ENCODE results near the gene DNAH11.

DNA sequence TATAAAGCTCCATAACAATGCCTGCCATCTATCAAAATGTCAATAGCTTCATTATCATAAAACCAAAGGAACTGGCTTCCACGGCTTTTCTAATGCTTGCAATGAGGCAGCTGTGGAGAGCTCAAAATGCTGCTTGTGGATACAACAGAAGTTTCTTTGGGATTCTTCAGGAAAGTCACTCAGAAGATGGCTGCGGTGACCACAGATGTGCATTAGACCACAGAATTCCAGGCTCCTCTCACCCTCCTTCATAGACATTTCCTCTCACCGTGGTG is 325.7 kb downstream of the DNAH11 start:
- TF ChIP-seq, protein P1, sequence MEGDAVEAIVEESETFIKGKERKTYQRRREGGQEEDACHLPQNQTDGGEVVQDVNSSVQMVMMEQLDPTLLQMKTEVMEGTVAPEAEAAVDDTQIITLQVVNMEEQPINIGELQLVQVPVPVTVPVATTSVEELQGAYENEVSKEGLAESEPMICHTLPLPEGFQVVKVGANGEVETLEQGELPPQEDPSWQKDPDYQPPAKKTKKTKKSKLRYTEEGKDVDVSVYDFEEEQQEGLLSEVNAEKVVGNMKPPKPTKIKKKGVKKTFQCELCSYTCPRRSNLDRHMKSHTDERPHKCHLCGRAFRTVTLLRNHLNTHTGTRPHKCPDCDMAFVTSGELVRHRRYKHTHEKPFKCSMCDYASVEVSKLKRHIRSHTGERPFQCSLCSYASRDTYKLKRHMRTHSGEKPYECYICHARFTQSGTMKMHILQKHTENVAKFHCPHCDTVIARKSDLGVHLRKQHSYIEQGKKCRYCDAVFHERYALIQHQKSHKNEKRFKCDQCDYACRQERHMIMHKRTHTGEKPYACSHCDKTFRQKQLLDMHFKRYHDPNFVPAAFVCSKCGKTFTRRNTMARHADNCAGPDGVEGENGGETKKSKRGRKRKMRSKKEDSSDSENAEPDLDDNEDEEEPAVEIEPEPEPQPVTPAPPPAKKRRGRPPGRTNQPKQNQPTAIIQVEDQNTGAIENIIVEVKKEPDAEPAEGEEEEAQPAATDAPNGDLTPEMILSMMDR (IDR thresholded peaks at IDR 0.05; ENCODE audit: low read depth, low read length, missing input control) = no peak
- TF ChIP-seq SP1 (IDR thresholded peaks at IDR 0.05) (no peak), YY1 (IDR thresholded peaks at IDR 0.05) (no peak), TAF1 (conservative IDR thresholded peaks at IDR 0.05) (no peak), GABPA (IDR thresholded peaks at IDR 0.05 in 1 of 2, conservative IDR thresholded peaks at IDR 0.05 in 1 of 2) (no peak), EGR1 (IDR thresholded peaks at IDR 0.05; ENCODE audit: low read depth in 2 of 2) (no peak), NR2F2 (IDR thresholded peaks at IDR 0.05) (no peak)
- TF ChIP-seq, protein P2, sequence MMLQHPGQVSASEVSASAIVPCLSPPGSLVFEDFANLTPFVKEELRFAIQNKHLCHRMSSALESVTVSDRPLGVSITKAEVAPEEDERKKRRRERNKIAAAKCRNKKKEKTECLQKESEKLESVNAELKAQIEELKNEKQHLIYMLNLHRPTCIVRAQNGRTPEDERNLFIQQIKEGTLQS (IDR thresholded peaks at IDR 0.05) = no peak
- TF ChIP-seq, protein P3, sequence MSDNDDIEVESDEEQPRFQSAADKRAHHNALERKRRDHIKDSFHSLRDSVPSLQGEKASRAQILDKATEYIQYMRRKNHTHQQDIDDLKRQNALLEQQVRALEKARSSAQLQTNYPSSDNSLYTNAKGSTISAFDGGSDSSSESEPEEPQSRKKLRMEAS (IDR thresholded peaks at IDR 0.05) = no peak
- TF ChIP-seq, protein P4, sequence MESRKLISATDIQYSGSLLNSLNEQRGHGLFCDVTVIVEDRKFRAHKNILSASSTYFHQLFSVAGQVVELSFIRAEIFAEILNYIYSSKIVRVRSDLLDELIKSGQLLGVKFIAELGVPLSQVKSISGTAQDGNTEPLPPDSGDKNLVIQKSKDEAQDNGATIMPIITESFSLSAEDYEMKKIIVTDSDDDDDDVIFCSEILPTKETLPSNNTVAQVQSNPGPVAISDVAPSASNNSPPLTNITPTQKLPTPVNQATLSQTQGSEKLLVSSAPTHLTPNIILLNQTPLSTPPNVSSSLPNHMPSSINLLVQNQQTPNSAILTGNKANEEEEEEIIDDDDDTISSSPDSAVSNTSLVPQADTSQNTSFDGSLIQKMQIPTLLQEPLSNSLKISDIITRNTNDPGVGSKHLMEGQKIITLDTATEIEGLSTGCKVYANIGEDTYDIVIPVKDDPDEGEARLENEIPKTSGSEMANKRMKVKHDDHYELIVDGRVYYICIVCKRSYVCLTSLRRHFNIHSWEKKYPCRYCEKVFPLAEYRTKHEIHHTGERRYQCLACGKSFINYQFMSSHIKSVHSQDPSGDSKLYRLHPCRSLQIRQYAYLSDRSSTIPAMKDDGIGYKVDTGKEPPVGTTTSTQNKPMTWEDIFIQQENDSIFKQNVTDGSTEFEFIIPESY (IDR thresholded peaks at IDR 0.05) = no peak

All from liver (tissue), 3 donors.